HAP-1 (cell line): Measurements from ENCODE around the gene ZNF90.
"Not testable (repeated sequence)": the region's sequence is repeated elsewhere in the genome, so short reads cannot be mapped to it uniquely, and the experiment has no call there.

Experiments used
- DNase-seq, 2 experiments: peaks; one replicate each; pipeline ENCODE4 v3.0.0-alpha.2; 2016 to 2020; ENCODE audit warnings: low spot score in 2 of 2
- H3K27me3 ChIP-seq: fragments of 250-450 bp; sonication (Bioruptor Pico); 2 replicates; pipeline ENCODE4 v1.5.1; 2020; ENCODE audit warnings: low read depth, mild to moderate bottlenecking, moderate library complexity
- H3K36me3 ChIP-seq: fragments of 250-450 bp; sonication (Bioruptor Pico); replicated peaks from 2 replicates; pipeline ENCODE4 v1.5.1; 2020; ENCODE audit warnings: mild to moderate bottlenecking
- H3K4me1 ChIP-seq: fragments of 250-450 bp; sonication (Bioruptor Pico); 2 replicates; pipeline ENCODE4 v1.5.1; 2020; ENCODE audit warnings: mild to moderate bottlenecking
- H3K4me3 ChIP-seq: fragments of 250-450 bp; sonication (Bioruptor Pico); 2 replicates; pipeline ENCODE4 v1.5.1; 2020; ENCODE audit warnings: mild to moderate bottlenecking, moderate library complexity
- H3K9me3 ChIP-seq: fragments of 250-450 bp; sonication (Bioruptor Pico); 2 replicates; pipeline ENCODE4 v1.5.1; 2020; ENCODE audit warnings: mild to moderate bottlenecking, moderate library complexity
- in situ Hi-C: fragments of 300-500 bp; cut with MboI; formaldehyde crosslinking; loops from 3 replicates; pipeline ENCODE4 v1.14.3; 2020; ENCODE audit warnings: low sequenced_read_pairs, inconsistent platforms, mixed read lengths

The ZNF90 gene

GRCh38 chr19:20077791-20078463 is at the start of gene ZNF90:
TSS of gene ZNF90 (plus strand) at chr19:20078000. CDS start at chr19:20078133, 133 bp downstream.
- Histone ChIP-seq H3K4me1 (no peaks in the 10 kb centered on the region), H3K36me3 (no peaks in the 10 kb centered on the region), H3K9me3 (no peaks in the 10 kb centered on the region), H3K4me3 (no peak within 1 kb of the TSS), H3K27me3 (no peaks in the 10 kb centered on the region)
- in situ Hi-C loops, result no loop called here
- no peak for DNase-seq

DNA sequence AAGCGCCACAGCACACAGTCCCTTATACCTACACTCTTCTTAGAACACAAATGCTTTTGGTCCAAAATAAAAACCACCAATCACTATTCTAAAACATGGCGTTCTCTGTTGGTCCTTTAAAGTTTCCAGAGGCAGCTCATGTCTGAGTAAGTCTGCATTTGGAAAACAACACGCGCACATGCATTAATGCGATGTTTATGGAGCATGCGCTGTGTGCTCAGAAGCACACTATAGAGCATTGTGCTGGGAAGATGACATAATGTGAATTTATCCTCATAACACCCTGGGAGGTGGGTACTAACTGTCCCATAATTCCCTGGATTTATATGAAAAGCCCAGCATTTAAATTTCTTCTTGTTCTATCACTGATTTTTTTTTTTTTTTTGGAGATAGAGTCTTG is 49.2 kb upstream of the ZNF90 start:
- peaks cover 33% of the 10 kb centered on the region for H3K36me3 ChIP-seq
- no peak for DNase-seq
- in situ Hi-C loops, result no loop called here
- H3K4me1 ChIP-seq, result no peaks in the 10 kb centered on the region
- H3K27me3 ChIP-seq, result no peaks in the 10 kb centered on the region
- H3K9me3 ChIP-seq, result no peaks in the 10 kb centered on the region
- no peak overlapping the region for H3K4me3 ChIP-seq

- Histone ChIP-seq H3K9me3 (0 out of 2 replicates have a peak, but pooled peaks cover 3% of the 10 kb centered on the region), H3K4me3 (no peak overlapping the region), H3K4me1 (no peaks in the 10 kb centered on the region), H3K27me3 (no peaks in the 10 kb centered on the region), H3K36me3 (peaks cover 17% of the 10 kb centered on the region)
- in situ Hi-C loops, result no loop called here
- no peak for DNase-seq
These were observed 41.9 kb upstream of the ZNF90 start for GRCh38 chr19:20035935-20036334.

DNA sequence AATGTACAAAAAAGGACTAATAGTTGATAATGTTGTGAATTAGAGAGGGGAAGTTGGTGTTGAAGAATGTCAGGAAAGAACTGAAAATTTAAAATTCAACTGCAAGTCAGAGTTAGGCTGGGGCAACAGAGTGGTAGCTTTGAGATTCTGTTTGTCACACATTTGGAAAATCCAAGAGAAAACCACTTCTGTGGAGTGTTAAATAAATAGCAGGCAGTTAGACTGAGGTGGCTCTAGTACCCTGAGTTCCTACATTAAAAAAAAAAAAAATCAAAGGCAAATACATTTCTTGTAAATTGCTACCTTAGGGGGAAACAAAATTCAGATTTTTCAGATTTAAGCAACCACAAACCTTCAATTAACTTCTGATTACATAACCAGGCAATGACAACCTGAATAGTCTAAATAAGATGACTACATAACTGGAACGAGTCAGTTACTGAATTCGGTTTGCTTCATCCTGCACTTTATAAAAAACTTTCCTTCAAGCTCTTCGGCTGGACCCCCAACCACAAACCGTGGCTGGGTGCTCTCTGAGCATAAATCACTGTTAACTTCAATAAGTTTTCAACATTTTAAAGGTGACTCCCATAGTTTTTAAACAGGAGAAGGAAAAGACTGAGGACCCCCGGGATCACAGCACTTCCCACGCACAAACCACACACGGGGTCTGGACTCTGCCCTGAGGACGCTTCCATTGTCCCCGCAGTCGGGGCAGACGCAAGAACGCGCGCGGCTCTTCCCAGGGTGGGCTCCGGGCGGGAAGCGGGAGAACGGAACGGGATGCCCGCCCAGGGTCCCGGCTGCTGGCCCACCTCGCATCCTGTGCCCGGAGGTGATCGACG is 39.2 kb upstream of the ZNF90 start:
- DNase-seq, result no peak
- in situ Hi-C loops, result no loop called here
- H3K4me3 ChIP-seq, result peak overlapping the region; percentile 88

DNA sequence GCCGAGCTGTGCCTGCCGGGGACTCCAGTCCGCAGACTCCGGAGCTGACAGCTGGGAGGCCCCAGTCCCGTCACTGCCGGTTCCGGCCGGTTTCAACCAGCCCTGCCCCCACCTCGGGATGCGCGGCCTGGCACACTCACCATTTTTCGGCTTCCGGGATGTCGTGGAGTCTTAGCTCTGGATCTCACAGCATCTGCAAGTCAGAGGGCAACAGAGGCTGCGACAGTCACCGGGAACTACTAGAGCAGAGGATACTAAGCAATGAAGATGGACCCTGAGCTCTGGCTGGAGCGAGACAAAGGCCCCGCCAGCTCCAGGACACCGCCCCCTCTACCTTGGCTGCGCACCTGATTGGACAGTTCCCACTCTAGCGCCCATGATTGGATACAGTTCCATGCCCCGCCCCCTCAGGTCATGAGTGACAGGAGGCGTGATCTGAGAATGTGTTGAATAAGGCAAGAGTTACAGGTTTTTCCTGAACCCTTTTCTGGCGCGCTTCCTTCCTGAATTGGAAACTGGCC is 38.5 kb upstream of the ZNF90 start, which contains the start of gene ZNF682:
Gene ZNF682, minus strand, starts transcription at position 303 of the 521 bp plus-strand sequence. Its CDS starts 160 bp downstream, at position 143.
- peak; percentile 93 to 98 for DNase-seq
- peaks cover 3% of the 10 kb centered on the region; the same call in 1 of the 2 replicates for H3K36me3 ChIP-seq
- H3K4me3 ChIP-seq, result peak within 1 kb of the TSS; percentile 88
- in situ Hi-C loops, result no loop called here
- H3K4me1 ChIP-seq, result no peaks in the 10 kb centered on the region
- no peaks in the 10 kb centered on the region for H3K27me3 ChIP-seq
- 0 out of 2 replicates have a peak, but pooled peaks cover 3% of the 10 kb centered on the region for H3K9me3 ChIP-seq

More for the DNA sequence above, 39.2 kb upstream of the ZNF90 start:
- Histone ChIP-seq H3K27me3 (no peaks in the 10 kb centered on the region), H3K36me3 (peaks cover 3% of the 10 kb centered on the region; the same call in 1 of the 2 replicates), H3K4me1 (no peaks in the 10 kb centered on the region), H3K9me3 (0 out of 2 replicates have a peak, but pooled peaks cover 3% of the 10 kb centered on the region)

DNA sequence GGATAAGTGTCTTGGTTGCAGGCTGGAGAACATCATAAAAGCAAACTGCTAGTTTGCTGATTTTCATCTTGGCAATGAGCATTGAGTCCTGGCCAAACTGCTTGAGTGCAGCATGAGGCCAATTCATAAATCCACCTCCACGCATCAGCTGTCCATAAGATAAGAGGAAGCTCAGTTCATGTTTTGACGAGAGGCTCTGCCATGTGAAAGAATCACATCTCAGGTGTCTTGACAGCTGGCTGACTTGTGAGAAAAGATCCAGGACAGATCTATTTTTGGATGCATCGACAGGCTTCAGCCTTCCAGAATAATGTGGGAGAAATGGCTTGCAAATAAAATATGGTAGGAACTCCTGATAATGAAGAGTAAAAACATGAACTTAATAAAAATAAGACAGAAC is 33.1 kb upstream of the ZNF90 start:
- no peaks in the 10 kb centered on the region for H3K36me3 ChIP-seq
- H3K4me1 ChIP-seq, result no peaks in the 10 kb centered on the region
- no peak overlapping the region for H3K4me3 ChIP-seq
- 0 out of 2 replicates have a peak, but pooled peaks cover 3% of the 10 kb centered on the region for H3K27me3 ChIP-seq
- in situ Hi-C loops, result no loop called here
- H3K9me3 ChIP-seq, result no peaks in the 10 kb centered on the region
- DNase-seq, result no peak

DNA sequence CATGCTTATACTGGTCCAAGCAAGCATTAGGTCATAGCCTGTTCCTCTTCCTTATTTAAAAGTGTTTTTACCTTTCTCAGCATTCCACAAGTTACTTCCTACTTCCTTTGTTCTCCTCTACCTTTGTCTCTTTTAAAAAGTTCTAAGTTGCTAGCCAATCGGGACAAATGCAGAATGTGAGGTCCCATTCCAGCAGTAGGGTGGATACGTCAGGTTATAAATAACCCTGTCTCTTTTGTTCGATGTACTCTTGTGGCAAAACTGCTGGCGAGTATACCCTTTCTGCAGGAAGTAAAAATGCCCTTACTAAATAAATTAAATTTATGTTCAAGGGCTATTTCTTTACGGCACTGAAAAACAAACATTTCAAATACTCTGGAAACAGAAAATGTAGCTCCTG is 32.1 kb upstream of the ZNF90 start:
- H3K27me3 ChIP-seq, in situ Hi-C loops: not testable (repeated sequence)

GRCh38 chr19:20051841-20052768 is 25.7 kb upstream of the ZNF90 start:
- peak overlapping the region; percentile 38 for H3K4me3 ChIP-seq
- peaks cover 5% of the 10 kb centered on the region; the same call in 1 of the 2 replicates for H3K4me1 ChIP-seq
- H3K9me3 ChIP-seq, result peaks cover 4% of the 10 kb centered on the region; the same call in 1 of the 2 replicates
- DNase-seq, result peak; percentile 71 to 89
- no peaks in the 10 kb centered on the region for H3K36me3 ChIP-seq
- in situ Hi-C loops, result no loop called here
- H3K27me3 ChIP-seq, result no peaks in the 10 kb centered on the region

More for the DNA sequence above, 32.1 kb upstream of the ZNF90 start:
- H3K4me1 ChIP-seq, H3K4me3 ChIP-seq, H3K36me3 ChIP-seq, DNase-seq, H3K9me3 ChIP-seq: not testable (repeated sequence)

GRCh38 chr19:20058738-20059137 is 19.1 kb upstream of the ZNF90 start:
- H3K4me3 ChIP-seq, H3K36me3 ChIP-seq, in situ Hi-C loops, H3K4me1 ChIP-seq, H3K9me3 ChIP-seq, H3K27me3 ChIP-seq, DNase-seq: not testable (repeated sequence)

DNA sequence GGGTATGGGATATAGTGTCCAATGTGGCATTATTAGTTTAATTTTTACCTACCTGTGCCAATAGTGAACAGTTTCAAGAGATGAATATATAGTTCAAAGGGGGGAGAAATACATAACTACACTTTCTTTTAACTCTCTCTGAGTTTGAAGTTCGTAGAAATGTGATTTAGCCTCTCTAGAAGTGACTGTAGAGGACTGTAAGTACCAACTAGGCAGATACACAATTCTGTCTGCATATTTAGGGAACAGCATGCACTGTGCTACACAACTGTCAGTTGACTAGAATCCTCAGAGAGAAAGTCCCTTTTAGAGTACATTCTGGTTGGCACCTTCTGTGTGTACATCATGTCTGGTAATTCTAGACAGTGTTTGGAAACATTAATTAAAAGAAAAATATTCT is 17.5 kb upstream of the ZNF90 start:
- no peaks in the 10 kb centered on the region for H3K4me1 ChIP-seq
- DNase-seq, result no peak
- in situ Hi-C loops, result no loop called here
- H3K9me3 ChIP-seq, result no peaks in the 10 kb centered on the region
- no peak overlapping the region for H3K4me3 ChIP-seq
- H3K27me3 ChIP-seq, result no peaks in the 10 kb centered on the region
- H3K36me3 ChIP-seq, result no peaks in the 10 kb centered on the region

- H3K27me3 ChIP-seq, result no peaks in the 10 kb centered on the region
- H3K9me3 ChIP-seq, result no peaks in the 10 kb centered on the region
- H3K4me3 ChIP-seq, result no peak overlapping the region
- H3K36me3 ChIP-seq, result no peaks in the 10 kb centered on the region
- no peaks in the 10 kb centered on the region for H3K4me1 ChIP-seq
- in situ Hi-C loops, result no loop called here
- DNase-seq, result no peak
These were observed 10.9 kb upstream of the ZNF90 start for GRCh38 chr19:20066861-20067260.

GRCh38 chr19:20067943-20068342 is 9.9 kb upstream of the ZNF90 start:
- no peak overlapping the region for H3K4me3 ChIP-seq
- H3K36me3 ChIP-seq, result no peaks in the 10 kb centered on the region
- no peak for DNase-seq
- H3K9me3 ChIP-seq, result no peaks in the 10 kb centered on the region
- H3K4me1 ChIP-seq, result no peaks in the 10 kb centered on the region
- no peaks in the 10 kb centered on the region for H3K27me3 ChIP-seq
- in situ Hi-C loops, result no loop called here

DNA sequence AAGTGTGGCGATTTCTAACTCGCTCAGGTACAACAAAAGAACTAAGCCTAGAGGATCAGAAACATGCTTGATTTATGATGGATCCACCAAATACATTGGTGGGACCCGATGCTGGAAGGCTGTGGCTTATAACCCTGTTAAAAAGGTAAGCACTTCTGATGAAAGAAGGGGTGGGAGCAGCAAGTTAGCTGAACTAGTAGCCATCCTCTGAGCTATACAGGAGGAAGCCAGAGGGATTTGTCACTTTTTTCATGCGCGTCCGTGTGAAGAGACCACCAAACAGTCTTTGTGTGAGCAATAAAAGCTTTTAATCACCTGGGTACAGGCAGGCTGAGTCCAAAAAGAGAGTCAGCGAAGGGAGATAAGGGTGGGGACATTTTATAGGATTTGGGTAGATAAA is 9.2 kb upstream of the ZNF90 start:
- DNase-seq, H3K4me3 ChIP-seq, in situ Hi-C loops, H3K4me1 ChIP-seq, H3K9me3 ChIP-seq, H3K36me3 ChIP-seq, H3K27me3 ChIP-seq: not testable (repeated sequence)
